HepG2 (cell line): Measurements from ENCODE around the gene LAMB2. TPM values are rescaled to one million over a fixed set of nuclear protein-coding genes. Genes with fewer than 3 reads are reported as not detected.

ENCODE experiments used
- ARID3A ChIP-seq: IDR thresholded peaks from 2 replicates; pipeline ENCODE4 v1.6.1; 2012; ENCODE audit warnings: low read depth, low read length, improper control_type of control experiment
- CERS6 ChIP-seq: sonication (generic); formaldehyde crosslinking; IDR thresholded peaks from 2 replicates; pipeline ENCODE4 v1.5.0; 2020; ENCODE audit warnings: missing genetic modification reagents
- GLMP ChIP-seq: sonication (generic); formaldehyde crosslinking; IDR thresholded peaks from 2 replicates; pipeline ENCODE4 v1.9.0; 2021; ENCODE audit warnings: missing genetic modification reagents, mild to moderate bottlenecking, borderline replicate concordance
- IKZF1 ChIP-seq: fragments of 450-650 bp; IDR thresholded peaks from 2 replicates; pipeline ENCODE4 v1.7.1; 2016
- MLLT10 ChIP-seq: sonication (generic); formaldehyde crosslinking; IDR thresholded peaks from 2 replicates; pipeline ENCODE4 v1.4.0; 2020; ENCODE audit warnings: missing genetic modification reagents
- MZF1 ChIP-seq: sonication (generic); formaldehyde crosslinking; IDR thresholded peaks from 2 replicates; pipeline ENCODE4 v1.8.1; 2023; ENCODE audit warnings: mild to moderate bottlenecking, missing genetic modification reagents, borderline replicate concordance
- RBFOX2 ChIP-seq: fragments of 200-400 bp; formaldehyde crosslinking; IDR thresholded peaks from 2 replicates; pipeline ENCODE4 v1.6.1; 2017; ENCODE audit warnings: low read depth, mild to moderate bottlenecking, low read length
- TCF7 ChIP-seq: sonication (generic); IDR thresholded peaks from 2 replicates; pipeline ENCODE4 v1.6.1; 2016; ENCODE audit warnings: antibody characterized with exemption, low read depth
- ZBTB49 ChIP-seq: sonication (generic); formaldehyde crosslinking; IDR thresholded peaks from 2 replicates; pipeline ENCODE4 v1.4.0; 2020; ENCODE audit warnings: missing genetic modification reagents, borderline replicate concordance
- ZIK1 ChIP-seq: sonication (generic); formaldehyde crosslinking; IDR thresholded peaks from 2 replicates; pipeline ENCODE4 v1.5.0; 2020; ENCODE audit warnings: mild to moderate bottlenecking, low read depth, missing genetic modification reagents, borderline replicate concordance
- ZNF18 ChIP-seq: sonication (generic); formaldehyde crosslinking; IDR thresholded peaks from 2 replicates; pipeline ENCODE4 v1.8.0; 2022; ENCODE audit warnings: mild to moderate bottlenecking, missing genetic modification reagents; ENCODE audit not compliant: insufficient replicate concordance
- ZNF782 ChIP-seq: sonication (generic); formaldehyde crosslinking; IDR thresholded peaks from 2 replicates; pipeline ENCODE4 v1.4.0; 2020; ENCODE audit warnings: missing genetic modification reagents, mild to moderate bottlenecking, borderline replicate concordance
- polyA plus RNA-seq, 8 experiments: library from polyadenylated mRNA; depleted of rRNA in 3 of 8; stranded (reverse) in 7 of 8; unstranded in 1 of 8; fragments of >200 nt; fragmentation: Illumina TruSeq in 4 of 8; extraction: Trizol in 4 of 8; gene quantifications; 2 replicates each; pipeline versions ENCODE4 v1.2.1 to v1.2.3, GENCODE V29; 2011 to 2016; ENCODE audit warnings: low read depth in 4 of 8, missing spikeins in 1 of 8, mixed read lengths in 1 of 8; ENCODE audit not compliant: insufficient read depth in 1 of 8
- total RNA-seq, 5 experiments: library from RNA; depleted of rRNA; stranded (reverse); fragments of >200 nt; fragmentation: Illumina TruSeq; extraction: Trizol; gene quantifications; 2 replicates each; pipeline ENCODE4 v1.2.3, GENCODE V29; 2016; ENCODE audit warnings: low read depth in 1 of 5
- TF ChIP-seq, protein P1 (sequence below): sonication (generic); formaldehyde crosslinking; IDR thresholded peaks from 2 replicates; pipeline ENCODE4 v1.5.1; 2020; ENCODE audit warnings: mild to moderate bottlenecking, missing genetic modification reagents, moderate library complexity
- TF ChIP-seq, protein P2 (sequence below): sonication (generic); formaldehyde crosslinking; IDR thresholded peaks from 2 replicates; pipeline ENCODE4 v1.4.0; 2020; ENCODE audit warnings: missing genetic modification reagents

Gene LAMB2
- total and polyA plus RNA-seq, 2 of the 13 experiments (the other 11 are each of a cell fraction or from before 2014, with no cell fraction given): 208 to 443 TPM

DNA sequence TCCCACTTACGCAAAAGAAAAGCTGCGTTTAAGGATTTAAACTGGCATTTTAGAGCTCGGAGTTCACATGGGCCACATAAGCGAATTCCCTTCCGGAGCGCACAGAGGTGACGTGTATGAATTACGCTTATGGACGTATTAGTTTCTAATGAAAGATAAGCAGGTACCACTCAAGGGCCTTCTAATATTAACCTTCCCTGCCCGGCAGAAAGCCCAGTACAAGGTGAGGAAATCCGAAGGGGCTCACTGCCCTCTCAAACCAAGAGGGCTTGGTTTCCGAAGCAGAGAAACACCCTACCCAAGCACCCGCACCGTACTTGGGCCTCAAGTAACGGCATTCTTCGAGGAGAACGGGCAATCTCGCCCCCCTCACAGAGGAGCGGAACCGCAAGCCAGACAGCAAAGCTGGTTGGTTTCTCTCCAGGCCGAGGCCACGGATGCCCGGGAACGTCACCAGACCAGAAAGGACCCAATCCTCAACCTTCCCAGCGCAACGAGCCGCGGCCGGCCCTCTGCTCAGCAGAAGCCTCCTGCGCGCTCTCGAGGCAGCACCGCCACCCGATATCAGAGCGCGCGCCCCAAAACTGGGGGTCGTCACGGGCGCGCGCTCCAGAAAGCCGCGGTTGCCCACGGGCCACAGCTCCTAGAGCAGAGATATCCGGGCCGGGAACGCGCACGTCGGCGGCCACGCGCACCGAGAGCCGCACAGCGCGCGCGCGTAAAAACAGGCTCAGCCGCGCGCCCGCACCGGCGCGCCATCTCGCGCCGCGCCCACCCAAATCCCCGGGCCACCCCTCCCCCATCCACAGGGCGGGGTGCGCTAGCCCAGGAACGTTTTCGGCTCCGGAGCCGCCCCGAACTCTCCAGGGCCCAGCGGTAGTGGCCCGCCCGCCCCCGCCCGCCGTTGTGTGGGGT is 39.7 kb downstream of the LAMB2 start (continued):
- TF ChIP-seq ZNF782 (CRISPR knock-in tag): peak; percentile 33; the same call in 1 of the 2 replicates
- no peak for TF ChIP-seq GLMP
- peak; percentile 55; the same call in 1 of the 2 replicates for TF ChIP-seq MLLT10 (CRISPR knock-in tag)
- TF ChIP-seq IKZF1: no peak
- TF ChIP-seq ZIK1 (CRISPR knock-in tag): no peak
- no peak for TF ChIP-seq MZF1 (CRISPR knock-in tag)
- TF ChIP-seq ZBTB49 (CRISPR knock-in tag): no peak
- TF ChIP-seq, protein P1, sequence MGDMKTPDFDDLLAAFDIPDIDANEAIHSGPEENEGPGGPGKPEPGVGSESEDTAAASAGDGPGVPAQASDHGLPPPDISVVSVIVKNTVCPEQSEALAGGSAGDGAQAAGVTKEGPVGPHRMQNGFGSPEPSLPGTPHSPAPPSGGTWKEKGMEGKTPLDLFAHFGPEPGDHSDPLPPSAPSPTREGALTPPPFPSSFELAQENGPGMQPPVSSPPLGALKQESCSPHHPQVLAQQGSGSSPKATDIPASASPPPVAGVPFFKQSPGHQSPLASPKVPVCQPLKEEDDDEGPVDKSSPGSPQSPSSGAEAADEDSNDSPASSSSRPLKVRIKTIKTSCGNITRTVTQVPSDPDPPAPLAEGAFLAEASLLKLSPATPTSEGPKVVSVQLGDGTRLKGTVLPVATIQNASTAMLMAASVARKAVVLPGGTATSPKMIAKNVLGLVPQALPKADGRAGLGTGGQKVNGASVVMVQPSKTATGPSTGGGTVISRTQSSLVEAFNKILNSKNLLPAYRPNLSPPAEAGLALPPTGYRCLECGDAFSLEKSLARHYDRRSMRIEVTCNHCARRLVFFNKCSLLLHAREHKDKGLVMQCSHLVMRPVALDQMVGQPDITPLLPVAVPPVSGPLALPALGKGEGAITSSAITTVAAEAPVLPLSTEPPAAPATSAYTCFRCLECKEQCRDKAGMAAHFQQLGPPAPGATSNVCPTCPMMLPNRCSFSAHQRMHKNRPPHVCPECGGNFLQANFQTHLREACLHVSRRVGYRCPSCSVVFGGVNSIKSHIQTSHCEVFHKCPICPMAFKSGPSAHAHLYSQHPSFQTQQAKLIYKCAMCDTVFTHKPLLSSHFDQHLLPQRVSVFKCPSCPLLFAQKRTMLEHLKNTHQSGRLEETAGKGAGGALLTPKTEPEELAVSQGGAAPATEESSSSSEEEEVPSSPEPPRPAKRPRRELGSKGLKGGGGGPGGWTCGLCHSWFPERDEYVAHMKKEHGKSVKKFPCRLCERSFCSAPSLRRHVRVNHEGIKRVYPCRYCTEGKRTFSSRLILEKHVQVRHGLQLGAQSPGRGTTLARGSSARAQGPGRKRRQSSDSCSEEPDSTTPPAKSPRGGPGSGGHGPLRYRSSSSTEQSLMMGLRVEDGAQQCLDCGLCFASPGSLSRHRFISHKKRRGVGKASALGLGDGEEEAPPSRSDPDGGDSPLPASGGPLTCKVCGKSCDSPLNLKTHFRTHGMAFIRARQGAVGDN (CRISPR knock-in tag): no peak
- no peak for TF ChIP-seq TCF7
- no peak; the same call in 1 of the 2 replicates for TF ChIP-seq RBFOX2
- no peak for TF ChIP-seq ARID3A
- no peak for TF ChIP-seq CERS6 (CRISPR knock-in tag)
- TF ChIP-seq, protein P2, sequence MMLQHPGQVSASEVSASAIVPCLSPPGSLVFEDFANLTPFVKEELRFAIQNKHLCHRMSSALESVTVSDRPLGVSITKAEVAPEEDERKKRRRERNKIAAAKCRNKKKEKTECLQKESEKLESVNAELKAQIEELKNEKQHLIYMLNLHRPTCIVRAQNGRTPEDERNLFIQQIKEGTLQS (CRISPR knock-in tag): no peak
- no peak for TF ChIP-seq ZNF18 (CRISPR knock-in tag)
